Tibial artery (tissue), 4 donors: ENCODE data around the gene MAD1L1.
A peak's percentile ranks its signal among the peaks of the same experiment; 100 is the strongest.

ENCODE experiments used
- DNase-seq, 2 donors: peaks; one replicate each; pipeline ENCODE4 v3.0.0-alpha.2; 2019
- H3K27ac ChIP-seq, 2 donors: fragments of 200-600 bp; sonication (generic) in 1 of 2; 1 replicate in 1 of 2; 2 replicates in 1 of 2; pipeline ENCODE4 v1.5.1; 2018 to 2019; ENCODE audit warnings: mild to moderate bottlenecking in 1 of 2
- H3K27me3 ChIP-seq, 2 donors: fragments of 200-600 bp; sonication (generic) in 1 of 2; one replicate each; pipeline versions ENCODE4 v1.5.1 to v1.6.0; 2016 to 2019
- H3K36me3 ChIP-seq, 3 donors: fragments of 200-600 bp; sonication (generic) in 2 of 3; one replicate each; pipeline ENCODE4 v1.5.1; 2016 to 2019; ENCODE audit warnings: mild to moderate bottlenecking in 2 of 3
- H3K4me1 ChIP-seq, 4 donors: fragments of 200-600 bp; sonication (generic) in 2 of 4; 1 replicate in 3 of 4; 2 replicates in 1 of 4; pipeline ENCODE4 v1.5.1; 2016 to 2019
- H3K4me3 ChIP-seq, 2 donors: fragments of 200-600 bp; sonication (generic) in 1 of 2; 1 replicate in 1 of 2; 2 replicates in 1 of 2; pipeline ENCODE4 v1.5.1; 2018 to 2019; ENCODE audit warnings: mild to moderate bottlenecking in 2 of 2
- H3K9me3 ChIP-seq, 3 donors: fragments of 200-600 bp; sonication (generic) in 1 of 3; one replicate each; pipeline ENCODE4 v1.5.1; 2016 to 2019
- intact Hi-C: fragments of 100-400 bp; cut with DNase I; formaldehyde crosslinking; loops from one replicate; pipeline ENCODE4 v1.15.0; 2023; ENCODE audit warnings: low total_unique reads
- TF ChIP-seq, protein P1 (sequence below), 2 experiments: fragments of 200-600 bp in 1 of 2; fragments of 450-650 bp in 1 of 2; IDR thresholded peaks; one replicate each; pipeline ENCODE4 v1.5.1; 2017 to 2019; ENCODE audit warnings: antibody characterized with exemption in 2 of 2, mild to moderate bottlenecking in 1 of 2, moderate library complexity in 1 of 2

MAD1L1 gene

DNA sequence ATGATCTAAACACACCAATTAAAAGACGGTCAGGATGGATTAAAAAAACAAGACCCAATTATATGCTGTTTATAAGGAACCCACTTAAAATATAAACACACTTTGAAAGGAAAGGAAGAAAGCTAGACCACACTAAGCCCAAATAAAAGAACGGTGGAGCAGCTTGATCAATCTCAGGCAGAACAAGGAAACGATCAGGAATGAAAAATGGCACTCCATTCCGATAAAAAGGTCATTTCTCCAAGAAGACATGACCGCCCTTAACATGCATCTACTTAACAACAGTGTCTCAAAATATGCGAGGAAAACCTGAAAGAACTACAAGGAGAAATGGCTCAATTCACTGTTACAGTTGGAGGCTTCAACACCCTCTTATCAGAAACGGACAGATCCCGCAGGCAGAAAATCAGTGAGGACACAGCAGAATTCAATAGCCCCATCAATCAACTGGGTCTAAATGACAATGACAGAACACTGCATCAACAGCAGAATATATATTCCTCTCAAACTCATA, 210.0 kb downstream of the MAD1L1 start:
- TF ChIP-seq, protein P1, sequence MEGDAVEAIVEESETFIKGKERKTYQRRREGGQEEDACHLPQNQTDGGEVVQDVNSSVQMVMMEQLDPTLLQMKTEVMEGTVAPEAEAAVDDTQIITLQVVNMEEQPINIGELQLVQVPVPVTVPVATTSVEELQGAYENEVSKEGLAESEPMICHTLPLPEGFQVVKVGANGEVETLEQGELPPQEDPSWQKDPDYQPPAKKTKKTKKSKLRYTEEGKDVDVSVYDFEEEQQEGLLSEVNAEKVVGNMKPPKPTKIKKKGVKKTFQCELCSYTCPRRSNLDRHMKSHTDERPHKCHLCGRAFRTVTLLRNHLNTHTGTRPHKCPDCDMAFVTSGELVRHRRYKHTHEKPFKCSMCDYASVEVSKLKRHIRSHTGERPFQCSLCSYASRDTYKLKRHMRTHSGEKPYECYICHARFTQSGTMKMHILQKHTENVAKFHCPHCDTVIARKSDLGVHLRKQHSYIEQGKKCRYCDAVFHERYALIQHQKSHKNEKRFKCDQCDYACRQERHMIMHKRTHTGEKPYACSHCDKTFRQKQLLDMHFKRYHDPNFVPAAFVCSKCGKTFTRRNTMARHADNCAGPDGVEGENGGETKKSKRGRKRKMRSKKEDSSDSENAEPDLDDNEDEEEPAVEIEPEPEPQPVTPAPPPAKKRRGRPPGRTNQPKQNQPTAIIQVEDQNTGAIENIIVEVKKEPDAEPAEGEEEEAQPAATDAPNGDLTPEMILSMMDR (IDR thresholded peaks at IDR 0.05): no peak
- Histone ChIP-seq H3K27ac (no peak overlapping the region), H3K36me3 (no peaks in the 10 kb centered on the region), H3K4me3 (no peak overlapping the region), H3K27me3 (no peaks in the 10 kb centered on the region), H3K9me3 (peaks cover 0 to 13% (median 7%) of the 10 kb centered on the region in 3 donors), H3K4me1 (peaks cover 0 to 17% (median 3%) of the 10 kb centered on the region in 4 donors)
- DNase-seq: no peak
- intact Hi-C loops: no loop called here

DNA sequence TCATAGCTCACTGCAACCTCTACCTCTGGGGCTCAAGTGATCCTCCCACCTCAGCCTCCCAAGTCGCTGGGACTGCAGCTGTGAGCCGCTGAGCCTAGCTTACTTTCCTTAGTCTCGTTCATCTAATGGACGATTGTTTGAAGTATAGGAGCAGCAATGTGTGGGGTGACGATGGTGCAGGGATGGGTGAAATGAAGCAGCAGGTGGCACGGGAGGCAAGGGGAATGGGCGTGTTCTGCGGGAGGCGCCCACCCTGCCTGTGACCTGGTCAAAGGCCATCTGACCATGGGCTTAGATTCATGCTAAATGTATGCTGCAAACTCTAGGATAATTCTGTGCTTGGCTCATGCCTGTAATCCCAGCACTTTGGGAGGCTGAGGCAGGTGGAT, 210.7 kb downstream of the MAD1L1 start:
- intact Hi-C loops: no loop called here
- DNase-seq: peak in 1 of 2 donors; percentile 49
- H3K36me3 ChIP-seq: no peaks in the 10 kb centered on the region
- no peaks in the 10 kb centered on the region for H3K27me3 ChIP-seq
- TF ChIP-seq, protein P1 (IDR thresholded peaks at IDR 0.05): no peak
- no peak overlapping the region for H3K4me3 ChIP-seq
- H3K27ac ChIP-seq: no peak overlapping the region
- H3K4me1 ChIP-seq: peaks cover 0 to 17% (median 3%) of the 10 kb centered on the region in 4 donors
- peaks cover 0 to 13% (median 7%) of the 10 kb centered on the region in 3 donors for H3K9me3 ChIP-seq

DNA sequence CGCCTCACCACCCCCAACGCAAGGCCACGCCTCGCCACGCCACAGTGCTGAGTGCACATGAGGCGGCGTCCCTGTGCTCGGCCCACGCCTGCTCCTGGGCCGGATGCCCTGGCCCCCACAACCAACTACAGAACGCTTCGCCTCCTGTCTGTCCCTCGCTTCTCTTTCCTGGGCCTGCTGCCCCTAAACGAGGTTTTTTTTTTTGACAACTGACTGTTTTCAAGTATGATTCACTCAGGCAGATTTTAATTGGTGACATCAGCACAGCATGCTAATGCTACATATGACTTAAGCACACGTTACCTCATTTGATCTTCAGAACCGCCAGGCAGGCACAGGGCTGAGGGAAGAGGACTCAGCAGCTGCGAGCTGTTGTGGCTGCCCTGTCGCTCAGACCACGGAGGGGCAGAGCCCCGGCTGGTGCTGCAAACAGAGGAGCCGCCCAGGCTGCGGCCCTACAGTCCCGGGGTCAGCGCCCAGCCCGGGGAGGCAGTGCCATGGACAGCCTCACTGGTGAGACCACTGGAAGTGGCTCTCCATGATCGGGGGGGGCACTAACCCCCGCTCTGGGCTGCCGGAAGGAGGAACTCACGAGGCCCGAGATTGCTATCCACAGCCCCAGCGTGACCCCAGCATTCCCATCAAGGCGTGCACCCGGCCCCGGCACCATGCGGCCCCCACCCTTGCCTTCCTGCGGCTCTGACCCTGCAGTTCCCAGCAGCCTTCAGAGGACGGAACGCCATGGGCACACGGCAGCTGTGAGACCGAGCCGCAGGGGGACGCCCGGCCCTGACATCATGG, 212.8 kb downstream of the MAD1L1 start:
- H3K4me1 ChIP-seq: peaks cover 0 to 17% (median 3%) of the 10 kb centered on the region in 4 donors
- peak; percentile 68 to 77 for DNase-seq
- TF ChIP-seq, protein P1 (IDR thresholded peaks at IDR 0.05): no peak
- peak overlapping the region; percentile 18 to 20 for H3K4me3 ChIP-seq
- peak overlapping the region; percentile 23 to 46 for H3K27ac ChIP-seq
- H3K27me3 ChIP-seq: no peaks in the 10 kb centered on the region
- intact Hi-C loops: no loop called here
- H3K36me3 ChIP-seq: peaks cover 0 to 3% (median 0%) of the 10 kb centered on the region in 3 donors
- H3K9me3 ChIP-seq: peaks cover 0 to 7% (median 4%) of the 10 kb centered on the region in 3 donors

DNA sequence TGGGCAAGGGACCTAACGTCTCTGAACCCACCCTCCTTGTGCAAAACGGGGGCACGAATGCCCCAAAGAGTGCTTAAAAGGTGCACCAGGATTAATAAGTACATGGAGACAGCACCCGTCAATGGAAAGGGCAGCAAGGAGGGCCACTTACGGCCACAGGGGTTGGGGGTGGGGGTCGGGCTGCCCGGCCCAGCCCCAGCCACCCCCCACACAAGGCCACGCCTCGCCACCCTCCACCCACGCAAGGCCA, 213.4 kb downstream of the MAD1L1 start:
- H3K4me3 ChIP-seq: peak overlapping the region; percentile 18 to 20
- peaks cover 0 to 2% (median 0%) of the 10 kb centered on the region in 3 donors for H3K9me3 ChIP-seq
- H3K27ac ChIP-seq: peak overlapping the region; percentile 23 to 46

DNA sequence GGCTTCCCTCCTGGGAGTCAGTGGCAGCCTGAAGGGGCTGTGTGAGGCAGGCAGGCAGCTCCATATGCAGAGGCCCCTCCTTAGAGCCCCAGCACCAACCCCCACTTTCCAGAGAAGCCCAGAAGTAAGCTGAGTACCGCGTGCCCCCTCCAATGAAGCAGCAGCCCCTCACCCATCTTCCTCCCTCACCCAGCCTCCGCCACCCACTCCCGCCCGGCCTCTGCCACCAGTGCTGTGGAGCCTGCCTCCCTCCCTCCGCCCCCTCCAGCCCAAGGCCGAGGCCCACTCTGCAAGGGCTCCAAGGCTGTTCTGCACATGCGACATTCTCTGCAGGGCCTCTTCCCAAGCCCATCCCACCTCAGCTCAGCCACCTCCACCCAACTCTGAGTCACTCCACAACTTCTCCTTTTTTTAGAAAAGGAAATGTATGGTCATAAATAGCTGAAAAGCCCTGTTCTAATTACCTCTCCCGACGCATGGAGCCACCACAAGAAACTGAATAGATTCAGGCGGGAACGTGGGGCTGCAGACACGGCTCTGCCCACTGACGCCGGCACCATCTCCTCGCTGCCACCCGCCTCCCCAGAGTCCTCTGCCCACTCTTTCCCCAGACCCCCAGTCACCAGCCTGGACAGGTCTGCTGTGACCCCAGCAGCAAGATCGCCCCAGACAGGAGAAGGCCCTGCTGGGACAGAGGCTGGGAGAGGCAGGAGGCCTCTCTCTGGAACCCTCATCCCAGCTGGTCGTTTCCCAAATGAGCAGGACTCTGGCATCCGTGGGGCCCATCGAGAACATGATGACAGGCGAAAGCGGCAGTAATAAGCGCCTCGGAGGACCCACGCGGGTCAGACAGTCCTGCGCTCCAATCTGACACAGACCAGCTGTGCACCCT, 213.9 kb downstream of the MAD1L1 start:
- H3K9me3 ChIP-seq: no peaks in the 10 kb centered on the region
- no peaks in the 10 kb centered on the region for H3K27me3 ChIP-seq
- peaks cover 0 to 17% (median 3%) of the 10 kb centered on the region in 4 donors for H3K4me1 ChIP-seq
- peak overlapping the region; percentile 18 to 20 for H3K4me3 ChIP-seq
- peak; percentile 58 to 68 for DNase-seq
- intact Hi-C loops: no loop called here
- peaks cover 0 to 10% (median 0%) of the 10 kb centered on the region in 3 donors for H3K36me3 ChIP-seq
- TF ChIP-seq, protein P1 (IDR thresholded peaks at IDR 0.05): no peak
- H3K27ac ChIP-seq: peak overlapping the region; percentile 23 to 46

More for the DNA sequence above, 213.4 kb downstream of the MAD1L1 start:
- intact Hi-C loops: no loop called here
- DNase-seq: no peak
- Histone ChIP-seq H3K4me1 (peaks cover 0 to 17% (median 3%) of the 10 kb centered on the region in 4 donors), H3K36me3 (peaks cover 0 to 4% (median 0%) of the 10 kb centered on the region in 3 donors), H3K27me3 (no peaks in the 10 kb centered on the region)
- TF ChIP-seq, protein P1 (IDR thresholded peaks at IDR 0.05): no peak
